NCI-H2107 treated with DMSO at 0.1 percent for 48 hours (cell line): ENCODE measurements around the gene SUPT6H.
A peak's percentile ranks its signal among the peaks of the same experiment; 100 is the strongest.
"Not testable (repeated sequence)": the region's sequence is repeated elsewhere in the genome, so short reads cannot be mapped to it uniquely, and the experiment has no call there.

Experiments
- DNase-seq: peaks from one replicate; lab custom pipeline; 2025; ENCODE audit not compliant: unreplicated experiment; lab: John Stamatoyannopoulos, UW

Gene SUPT6H

DNA sequence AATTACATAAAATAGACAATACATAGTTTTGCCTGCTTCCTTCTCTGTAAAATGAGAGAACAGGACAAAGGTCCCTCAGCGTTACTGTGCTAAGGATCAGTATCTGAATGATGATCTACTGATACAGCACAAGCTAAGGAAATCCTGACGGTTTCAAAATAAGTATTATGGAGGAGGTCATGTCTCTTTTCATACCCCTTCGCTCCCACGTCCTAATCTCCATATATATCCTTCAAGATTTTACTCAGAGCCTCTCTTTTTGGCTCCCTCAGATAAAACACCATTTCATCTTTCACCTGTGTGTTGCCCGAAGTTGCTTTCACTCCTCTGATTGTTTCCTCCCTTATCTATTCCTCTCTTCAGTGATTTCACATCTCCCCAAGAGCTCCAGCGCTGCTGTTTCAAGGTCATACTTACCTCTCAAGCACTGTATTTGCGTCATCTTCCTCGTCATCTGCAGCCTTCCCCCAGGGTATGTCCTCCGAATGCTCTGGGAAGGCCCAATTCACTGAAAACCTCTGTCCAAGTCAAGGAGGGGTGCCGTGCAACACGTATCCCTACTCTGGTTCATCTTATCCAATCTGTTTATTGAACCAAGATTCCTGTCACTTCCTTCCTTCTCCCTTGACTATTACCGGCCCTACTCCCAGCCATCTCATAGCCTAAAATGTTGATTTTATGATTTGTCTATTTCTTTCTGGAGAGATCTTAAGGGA lies 15.8 kb upstream of the SUPT6H start:
- DNase-seq: no peak

DNA sequence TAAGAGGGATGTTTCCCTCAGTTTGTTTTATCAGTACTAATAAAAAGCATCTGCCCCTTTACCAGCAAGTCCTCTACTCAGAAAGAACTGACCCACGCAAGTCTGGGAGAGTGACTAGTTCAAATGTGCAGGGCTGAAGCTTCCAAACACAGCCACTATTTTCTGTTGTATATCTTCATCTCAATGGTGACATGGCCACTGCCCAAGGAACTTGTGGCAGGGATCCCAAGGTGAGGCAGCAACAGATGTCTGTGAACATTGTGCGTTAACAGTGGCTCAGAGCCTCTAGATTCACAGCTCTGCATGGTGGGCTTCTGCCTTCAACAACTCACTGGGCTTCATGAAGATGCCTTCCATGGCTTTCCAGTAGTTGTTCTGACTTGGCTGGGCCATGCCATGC lies 13.3 kb upstream of the SUPT6H start:
- no peak for DNase-seq

DNA sequence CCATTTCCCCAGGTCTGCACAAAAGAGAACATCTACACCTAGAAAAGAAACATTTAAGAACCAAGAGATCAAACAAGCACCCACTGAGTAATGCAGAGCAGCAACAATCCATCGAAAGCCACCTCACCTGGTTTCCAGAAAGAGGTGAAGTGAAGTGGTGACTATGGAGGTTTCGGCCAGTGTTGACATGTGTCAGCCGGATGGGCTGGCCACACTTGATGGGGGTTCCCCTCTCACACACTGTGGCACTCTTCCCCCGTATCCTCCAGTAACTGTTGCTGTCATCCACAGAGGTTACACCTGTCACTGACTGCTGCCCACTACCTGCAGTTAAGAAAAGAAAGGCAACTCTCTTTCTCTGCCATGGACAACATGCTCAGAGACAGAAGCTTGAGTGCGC lies 6.8 kb upstream of the SUPT6H start:
- no peak for DNase-seq

DNA sequence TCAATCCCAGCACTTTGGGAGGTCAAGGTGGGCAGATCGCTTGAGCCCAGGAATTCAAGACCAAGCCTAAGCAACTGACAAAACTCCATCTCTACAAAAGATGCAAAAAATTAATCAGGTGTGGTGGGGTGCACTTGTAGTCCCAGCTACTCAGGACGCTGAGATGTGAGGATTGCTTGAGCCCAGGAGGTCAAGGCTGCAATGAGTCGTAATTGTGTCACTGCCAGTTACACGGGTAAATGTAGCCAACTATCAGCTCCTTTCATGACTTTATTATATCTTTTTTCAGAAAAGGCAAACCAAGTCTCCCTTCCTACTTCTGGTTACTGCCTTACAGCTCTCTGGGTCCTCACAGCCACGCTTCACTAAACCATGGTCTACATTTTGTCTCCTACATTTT lies 4.2 kb upstream of the SUPT6H start:
- no peak for DNase-seq

DNA sequence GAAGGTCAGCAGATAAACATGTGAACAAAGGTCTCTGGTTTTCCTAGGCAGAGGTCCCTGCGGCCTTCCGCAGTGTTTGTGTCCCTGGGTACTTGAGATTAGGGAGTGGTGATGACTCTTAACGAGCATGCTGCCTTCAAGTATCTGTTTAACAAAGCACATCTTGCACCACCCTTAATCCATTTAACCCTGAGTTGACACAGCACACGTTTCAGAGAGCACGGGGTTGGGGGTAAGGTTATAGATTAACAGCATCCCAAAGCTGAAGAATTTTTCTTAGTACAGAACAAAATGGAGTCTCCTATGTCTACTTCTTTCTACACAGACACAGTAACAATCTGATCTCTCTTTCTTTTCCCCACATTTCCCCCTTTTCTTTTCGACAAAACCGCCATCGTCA lies 3.7 kb upstream of the SUPT6H start:
- not testable (repeated sequence) for DNase-seq

DNA sequence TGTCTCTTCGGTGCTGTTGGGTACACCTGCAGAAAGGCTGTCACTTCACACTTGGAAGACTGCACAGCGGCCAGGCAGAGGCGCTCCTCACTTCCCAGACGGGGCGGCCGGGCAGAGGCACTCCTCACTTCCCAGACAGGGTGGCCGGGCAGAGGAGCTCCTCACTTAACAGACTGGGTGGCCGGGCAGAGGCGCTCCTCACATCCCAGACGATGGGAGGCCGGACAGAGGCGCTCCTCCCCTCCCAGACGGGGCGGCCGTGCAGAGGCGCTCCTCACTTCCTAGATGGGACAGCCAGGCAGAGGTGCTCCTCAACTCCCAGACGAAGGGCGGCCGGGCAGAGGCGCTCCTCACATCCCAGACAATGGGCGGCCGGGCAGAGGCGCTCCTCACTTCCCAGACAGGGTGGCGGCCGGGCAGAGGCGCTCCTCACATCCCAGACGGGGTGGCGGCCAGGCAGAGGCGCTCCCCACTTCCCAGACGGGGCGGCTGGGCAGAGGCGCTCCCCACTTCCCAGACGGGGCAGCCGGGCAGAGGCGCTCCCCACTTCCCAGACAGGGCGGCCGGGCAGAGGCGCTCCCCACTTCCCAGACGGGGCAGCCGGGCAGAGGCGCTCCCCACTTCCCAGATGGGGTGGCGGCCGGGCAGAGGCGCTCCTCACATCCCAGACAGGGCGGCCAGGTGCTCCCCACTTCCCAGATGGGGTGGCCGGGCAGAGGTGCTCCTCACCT lies 3.1 kb upstream of the SUPT6H start:
- DNase-seq: not testable (repeated sequence)

DNA sequence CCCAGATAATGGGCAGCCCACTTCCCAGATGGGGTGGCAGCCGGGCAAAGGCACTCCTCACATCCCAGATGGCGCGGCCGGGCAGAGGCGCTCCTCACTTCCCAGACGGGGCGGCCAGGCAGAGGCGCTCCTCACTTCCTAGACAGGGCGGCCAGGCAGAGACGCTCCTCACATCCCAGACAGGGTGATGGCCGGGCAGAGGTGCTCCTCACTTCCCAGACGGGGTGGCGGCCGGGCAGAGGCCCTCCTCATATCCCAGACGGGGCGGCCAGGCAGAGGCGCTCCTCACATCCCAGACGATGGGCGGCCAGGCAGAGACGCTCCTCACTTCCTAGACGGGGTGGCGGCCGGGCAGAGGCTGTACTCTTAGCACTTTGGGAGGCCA lies 2.5 kb upstream of the SUPT6H start:
- not testable (repeated sequence) for DNase-seq

DNA sequence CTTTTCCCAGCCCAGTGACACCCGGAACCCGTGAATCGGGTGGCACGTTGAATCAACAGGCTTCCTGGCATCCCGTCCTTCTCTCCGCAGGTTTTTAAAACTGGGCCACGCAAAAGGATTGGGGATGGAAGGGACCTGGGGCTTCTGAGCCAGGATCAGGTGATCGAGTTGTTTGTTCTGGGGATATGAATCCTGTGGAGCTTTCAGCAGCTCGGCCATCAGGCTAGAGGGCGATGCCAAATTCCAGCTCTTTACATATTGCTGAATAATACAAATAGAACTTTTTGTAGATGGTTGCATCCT lies 473 bp downstream of the SUPT6H start:
- no peak for DNase-seq

DNA sequence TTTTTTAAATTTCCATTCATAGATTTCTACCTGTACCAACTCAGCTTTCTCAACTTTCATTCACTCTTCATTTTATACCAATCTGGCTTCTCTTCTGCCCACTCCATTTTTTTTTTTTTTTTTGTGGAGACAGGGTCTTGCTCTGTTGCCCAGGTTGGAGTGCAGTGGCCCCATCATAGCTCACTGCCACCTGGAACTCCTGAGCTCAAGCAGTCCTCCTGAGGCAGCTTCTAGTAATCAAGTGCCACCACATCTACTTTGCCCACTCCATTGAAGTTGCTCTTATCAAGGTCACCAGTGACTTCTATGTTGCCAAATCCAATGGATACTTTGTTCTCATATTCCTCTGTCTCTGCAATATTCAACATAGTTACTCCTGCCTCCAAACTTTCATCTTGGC lies 1.7 kb downstream of the SUPT6H start:
- DNase-seq: no peak

DNA sequence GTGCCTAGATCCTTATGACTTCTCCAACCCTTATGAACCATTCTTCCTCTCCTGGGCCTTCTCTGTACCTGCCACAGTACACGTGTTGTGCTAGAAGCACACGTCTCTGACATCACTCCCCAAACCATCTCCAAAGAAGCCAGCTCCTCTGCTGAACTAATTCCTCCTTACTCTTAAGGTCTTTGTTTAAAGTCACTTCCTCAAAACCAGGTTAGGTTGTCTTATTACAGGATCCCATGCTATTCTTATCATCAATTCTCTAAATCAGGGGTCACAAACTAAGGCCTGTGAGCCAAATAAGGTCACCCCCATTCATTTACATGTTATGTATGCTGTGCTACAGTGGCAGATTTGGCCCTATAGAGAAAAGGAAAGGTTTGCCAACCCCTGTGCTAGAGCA lies 4.0 kb downstream of the SUPT6H start:
- no peak for DNase-seq

DNA sequence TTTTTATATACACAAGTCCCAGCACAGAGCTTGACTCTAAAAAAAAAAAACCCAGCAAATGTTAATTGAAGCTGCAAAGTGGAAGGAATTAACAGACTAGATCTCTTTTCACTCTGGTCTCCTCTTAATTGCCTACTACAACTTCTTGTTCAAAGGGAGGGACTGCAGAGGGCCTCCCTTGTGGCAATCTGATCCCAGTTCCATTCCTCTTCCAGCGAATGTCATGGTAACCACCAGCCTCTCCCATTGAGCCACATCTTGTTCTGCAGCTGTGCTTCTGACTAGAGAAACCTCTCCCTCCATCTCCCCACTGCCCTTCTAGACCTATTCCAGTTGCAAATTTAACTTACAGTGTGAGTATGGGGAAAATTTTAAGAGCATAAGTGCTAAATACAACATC lies 5.9 kb downstream of the SUPT6H start:
- peak; percentile 29 for DNase-seq

DNA sequence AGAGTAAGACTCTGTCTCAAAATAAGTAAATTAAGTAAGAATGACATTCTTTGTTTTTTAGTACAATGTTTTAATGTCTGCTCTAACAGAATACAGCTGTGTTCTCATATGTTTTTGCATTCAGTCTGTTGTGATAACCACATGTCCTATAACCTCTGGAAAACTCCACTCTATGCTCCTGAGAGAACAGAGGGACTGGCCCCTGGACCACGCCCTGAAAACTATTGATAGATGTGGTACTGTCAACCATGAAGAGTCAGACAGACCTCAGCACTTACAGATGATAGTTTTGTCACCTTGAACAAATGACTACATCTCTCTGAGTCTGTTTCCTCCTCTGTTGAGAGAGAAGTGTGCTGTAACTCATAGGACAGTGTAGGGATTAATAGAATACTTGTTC lies 7.9 kb downstream of the SUPT6H start:
- DNase-seq: no peak

DNA sequence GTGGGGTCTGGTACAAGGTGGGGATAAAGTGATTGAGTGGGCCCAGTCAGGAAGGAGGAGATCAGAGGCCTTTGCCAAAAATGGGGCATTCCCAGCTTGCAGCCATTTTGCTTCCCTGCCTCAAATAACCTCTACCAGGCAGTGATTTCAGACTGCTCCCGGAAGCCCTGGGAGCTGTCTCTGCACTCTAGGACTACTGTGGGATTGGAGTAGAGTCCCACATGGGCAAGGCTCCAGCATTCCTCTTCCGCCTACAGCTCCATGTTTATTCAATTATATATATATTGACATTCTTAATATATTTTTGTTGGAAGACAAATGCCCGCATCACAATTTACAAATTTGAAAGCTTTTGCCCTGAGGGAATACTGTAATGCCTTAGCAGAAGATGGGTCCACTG lies 13.5 kb downstream of the SUPT6H start:
- DNase-seq: no peak

DNA sequence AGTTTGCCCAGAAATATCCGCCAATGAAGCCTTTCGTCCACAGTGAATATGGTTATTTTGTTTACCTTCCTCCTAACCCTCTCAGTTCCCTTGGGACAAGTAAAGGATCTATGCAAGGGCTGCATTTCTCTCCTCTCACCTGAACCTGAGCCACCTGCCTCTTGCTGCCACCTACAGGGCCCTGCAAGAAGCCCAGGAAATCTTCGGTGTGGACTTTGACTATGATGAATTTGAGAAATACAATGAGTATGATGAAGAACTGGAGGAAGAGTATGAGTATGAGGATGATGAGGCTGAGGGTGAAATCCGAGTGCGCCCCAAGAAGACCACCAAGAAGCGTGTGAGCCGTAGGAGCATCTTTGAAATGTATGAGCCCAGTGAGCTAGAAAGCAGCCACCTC lies 14.0 kb downstream of the SUPT6H start:
- DNase-seq: peak; percentile 86

DNA sequence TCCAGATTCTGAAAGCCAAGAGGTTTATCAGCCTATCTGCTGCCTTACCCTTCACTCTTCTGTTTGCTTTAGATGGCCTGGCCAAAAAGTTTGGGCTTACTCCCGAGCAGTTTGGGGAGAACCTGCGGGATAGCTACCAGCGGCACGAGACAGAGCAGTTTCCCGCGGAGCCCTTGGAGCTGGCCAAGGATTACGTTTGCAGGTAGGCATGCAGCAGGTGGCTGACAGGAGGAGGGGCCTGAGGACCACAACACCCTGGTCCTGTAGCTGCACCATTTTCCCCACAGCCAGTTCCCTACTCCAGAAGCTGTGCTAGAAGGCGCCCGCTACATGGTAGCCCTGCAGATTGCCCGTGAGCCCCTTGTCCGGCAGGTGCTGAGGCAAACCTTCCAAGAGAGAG lies 20.6 kb downstream of the SUPT6H start:
- no peak for DNase-seq

DNA sequence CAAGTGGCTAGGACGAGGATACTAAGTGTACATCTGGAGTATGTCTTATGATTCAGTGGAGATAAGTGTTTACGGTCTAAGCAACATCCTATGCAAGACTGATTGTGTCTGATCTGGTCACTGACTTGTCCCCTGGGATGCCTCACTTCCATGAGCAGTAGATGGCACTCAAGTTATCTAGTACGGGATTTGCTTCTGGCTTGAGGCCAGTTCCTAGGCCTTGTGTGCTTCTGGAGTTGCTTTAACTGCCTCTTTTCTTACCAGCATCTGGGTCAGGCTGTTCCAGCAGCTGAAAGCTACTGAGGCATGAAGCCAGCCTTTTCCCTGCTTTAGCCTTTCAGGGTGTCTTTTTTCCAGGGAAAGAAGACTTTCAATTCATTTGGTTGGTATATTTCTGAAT lies 23.0 kb downstream of the SUPT6H start:
- DNase-seq: peak; percentile 8

DNA sequence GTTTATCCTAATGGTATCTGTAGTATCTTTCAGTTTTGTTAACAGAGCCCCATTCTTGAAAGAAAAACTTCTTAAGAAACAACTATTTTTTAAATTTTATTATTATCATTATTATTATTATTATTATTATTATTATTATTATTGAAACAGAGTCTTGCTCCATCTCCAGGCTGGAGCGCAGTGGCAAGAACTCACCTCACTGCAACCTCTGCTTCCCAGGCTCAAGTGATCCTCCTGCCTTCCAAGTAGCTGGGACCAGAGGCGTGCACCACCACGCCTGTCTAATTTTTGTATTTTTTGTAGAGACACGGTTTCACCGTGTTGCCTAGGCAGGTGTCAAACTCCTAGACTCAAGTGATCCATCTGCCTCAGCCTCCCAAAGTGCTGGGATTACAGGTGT lies 23.4 kb downstream of the SUPT6H start:
- no peak for DNase-seq

DNA sequence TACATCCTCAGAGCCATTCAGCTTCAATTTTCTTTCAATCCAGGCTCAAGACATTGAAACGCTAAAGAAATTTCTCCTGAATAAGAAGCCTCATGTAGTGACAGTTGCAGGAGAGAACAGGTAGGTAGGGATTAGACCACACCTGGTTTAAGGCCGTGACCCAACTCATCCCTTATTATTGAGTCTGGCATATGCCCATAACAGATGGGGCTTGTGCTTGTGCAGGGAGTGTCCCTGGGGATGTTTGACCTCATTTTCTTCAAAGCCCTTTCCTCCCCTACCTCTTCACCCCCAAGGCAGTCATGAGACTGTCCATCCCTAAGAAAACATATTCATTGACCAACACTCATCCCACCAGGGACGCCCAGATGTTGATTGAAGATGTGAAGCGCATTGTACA lies 24.3 kb downstream of the SUPT6H start:
- DNase-seq: no peak

DNA sequence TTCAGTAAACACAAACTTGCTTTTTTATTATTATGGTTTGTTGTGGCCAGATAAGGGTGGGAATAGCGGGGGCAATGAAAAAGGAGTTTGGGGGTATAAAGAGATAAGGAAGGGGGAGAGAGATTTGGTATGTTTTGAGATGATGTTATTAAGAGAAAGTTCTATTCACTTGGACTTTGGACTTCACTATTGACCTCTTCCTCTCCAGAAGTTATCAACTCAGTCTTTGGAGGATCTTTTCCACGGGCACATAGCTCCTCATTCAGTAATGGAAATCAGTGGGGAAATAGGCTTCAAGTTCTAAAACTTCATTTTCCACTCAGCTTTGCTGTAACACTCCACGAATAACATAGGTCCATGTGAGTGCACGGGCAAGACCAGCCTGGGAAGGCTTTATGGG lies 26.5 kb downstream of the SUPT6H start:
- no peak for DNase-seq

DNA sequence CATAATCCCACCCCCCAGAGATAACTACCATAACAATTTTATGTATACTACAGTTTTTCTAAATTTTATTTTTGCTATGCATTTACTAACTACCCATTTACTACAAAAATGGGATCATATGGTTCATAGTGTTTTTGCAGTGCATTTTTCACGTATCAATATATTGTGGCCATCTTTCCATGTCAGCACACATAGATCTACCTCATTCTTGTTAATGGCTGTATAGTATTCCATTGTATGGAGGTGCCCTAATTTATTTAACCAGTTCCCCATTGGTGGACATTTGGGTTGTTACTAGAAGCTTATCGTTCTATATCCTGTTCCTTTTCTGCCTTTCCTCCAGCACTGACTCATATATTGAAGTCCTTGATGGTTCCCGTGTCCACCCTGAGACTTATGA lies 27.0 kb downstream of the SUPT6H start:
- no peak for DNase-seq

DNA sequence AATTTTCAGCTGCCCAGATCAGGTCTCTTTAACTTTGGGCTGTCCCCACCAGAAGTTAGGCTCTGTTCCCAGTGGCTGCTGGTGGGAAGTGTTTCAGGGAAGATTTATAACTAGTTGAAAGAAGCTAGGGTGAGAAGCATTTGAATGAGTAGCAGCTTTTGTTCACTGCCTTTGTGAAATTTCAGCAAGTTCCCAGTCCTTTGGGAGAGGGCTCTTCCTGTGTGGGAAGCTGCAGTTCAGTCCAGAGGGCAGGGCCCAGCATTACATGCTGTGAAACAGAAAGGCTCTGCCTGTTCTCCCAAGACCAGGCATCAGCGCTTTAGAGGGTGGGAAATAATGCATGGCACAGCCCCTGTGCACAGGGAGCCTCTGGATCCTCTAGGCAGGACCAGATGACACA lies 31.9 kb downstream of the SUPT6H start:
- DNase-seq: no peak

DNA sequence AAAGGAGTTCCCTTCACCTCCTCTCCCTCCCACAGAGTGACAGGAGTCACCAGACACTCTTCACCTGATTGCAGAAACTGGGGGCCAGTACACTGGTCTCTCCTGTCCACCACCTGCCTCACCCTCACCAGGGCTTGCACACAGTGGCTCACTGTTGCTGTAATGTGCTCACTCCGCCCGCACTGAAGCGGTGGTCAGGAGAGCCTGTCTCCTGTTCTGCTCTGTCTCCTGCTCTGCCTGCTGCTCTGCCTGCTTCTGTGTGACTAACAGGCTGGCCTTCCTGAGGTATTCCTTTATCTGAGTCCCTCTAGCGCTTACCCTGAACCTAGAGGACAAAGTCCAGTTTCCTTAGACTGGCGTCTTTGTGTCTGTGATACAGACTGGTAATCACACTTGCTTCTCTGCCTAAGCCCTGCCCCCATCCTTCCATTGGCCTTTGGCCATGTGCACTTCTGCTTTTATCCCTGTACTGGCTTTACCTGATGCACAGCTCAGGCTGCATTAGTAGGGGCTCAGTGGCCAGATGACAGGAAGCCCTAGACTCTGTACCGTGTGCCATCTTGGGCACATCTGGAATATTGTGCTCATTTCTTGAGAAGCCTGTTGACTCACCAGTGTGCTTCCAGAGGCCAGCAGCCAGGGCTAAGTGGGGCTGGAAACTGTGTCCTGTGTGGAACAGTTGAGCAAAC lies 36.4 kb downstream of the SUPT6H start:
- no peak for DNase-seq

DNA sequence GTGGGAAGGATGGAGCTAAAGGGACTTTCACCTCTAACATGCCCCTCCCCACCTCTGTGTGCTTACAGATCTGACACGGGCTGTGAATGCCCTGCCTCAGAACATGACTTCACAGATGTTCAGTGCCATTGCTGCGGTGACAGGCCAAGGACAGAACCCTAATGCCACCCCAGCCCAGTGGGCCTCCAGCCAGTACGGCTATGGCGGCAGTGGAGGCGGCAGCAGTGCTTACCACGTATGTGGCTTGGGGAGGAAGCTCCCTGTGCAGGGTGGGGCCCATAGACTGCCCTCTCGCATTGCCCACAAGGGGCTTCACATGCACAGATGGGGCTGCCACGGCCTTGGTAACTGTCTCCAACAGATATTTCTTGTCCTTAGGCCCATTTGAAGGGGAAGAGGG lies 38.3 kb downstream of the SUPT6H start:
- no peak for DNase-seq
